Vagina (tissue), 2 donors: Measurements from ENCODE around the gene C1R. TPM values are rescaled to one million over a fixed set of nuclear protein-coding genes. Genes with fewer than 3 reads are reported as not detected.

Experiments used
- DNase-seq, 2 donors: peaks; one replicate each; pipeline ENCODE4 v3.0.0-alpha.2; 2017; ENCODE audit errors: extremely low spot score in 2 of 2
- H3K27ac ChIP-seq: fragments of 200-600 bp; sonication (generic); one replicate; pipeline ENCODE4 v1.5.1; 2019
- H3K27me3 ChIP-seq: fragments of 200-600 bp; sonication (generic); one replicate; pipeline ENCODE4 v1.5.1; 2019
- H3K36me3 ChIP-seq, 2 donors: fragments of 200-600 bp; sonication (generic); one replicate each; pipeline ENCODE4 v1.5.1; 2017 to 2019
- H3K4me1 ChIP-seq: fragments of 200-600 bp; sonication (generic); one replicate; pipeline ENCODE4 v1.5.1; 2019
- H3K4me3 ChIP-seq, 2 donors: fragments of 200-600 bp; sonication (generic); 1 replicate in 1 of 2; 2 replicates in 1 of 2; pipeline ENCODE4 v1.5.1; 2016 to 2019
- H3K9me3 ChIP-seq: fragments of 200-600 bp; sonication (generic); one replicate; pipeline ENCODE4 v1.5.1; 2019
- POLR2A ChIP-seq, 2 donors: fragments of 450-650 bp; IDR thresholded peaks; one replicate each; pipeline ENCODE4 v1.6.1; 2017; ENCODE audit warnings: antibody characterized with exemption in 2 of 2, mild to moderate bottlenecking in 2 of 2, moderate library complexity in 2 of 2
- POLR2AphosphoS5 ChIP-seq, 2 donors: sonication (generic); formaldehyde crosslinking; IDR thresholded peaks; one replicate each; pipeline ENCODE4 v1.9.0; 2017; ENCODE audit warnings: antibody characterized with exemption in 2 of 2, mild to moderate bottlenecking in 2 of 2, low read depth in 1 of 2; ENCODE audit not compliant: insufficient read depth in 1 of 2
- intact Hi-C: fragments of 100-400 bp; cut with DNase I; formaldehyde crosslinking; loops from one replicate; pipeline ENCODE4 v1.15.1; 2023
- total RNA-seq: library from RNA; depleted of rRNA; stranded (reverse); fragments of >200 nt; gene quantifications from one replicate; pipeline ENCODE4 v1.2.3, GENCODE V29; 2016
- TF ChIP-seq, protein P1 (sequence below), 3 experiments: fragments of 450-650 bp in 2 of 3; fragments of 200-600 bp in 1 of 3; sonication (generic) in 1 of 3; IDR thresholded peaks; one replicate each; pipeline ENCODE4 v1.5.1; 2017 to 2019; ENCODE audit warnings: antibody characterized with exemption in 3 of 3, mild to moderate bottlenecking in 2 of 3, moderate library complexity in 2 of 3

Gene C1R
- total RNA-seq, 1 donor from 2014 or later: 830 TPM

DNA sequence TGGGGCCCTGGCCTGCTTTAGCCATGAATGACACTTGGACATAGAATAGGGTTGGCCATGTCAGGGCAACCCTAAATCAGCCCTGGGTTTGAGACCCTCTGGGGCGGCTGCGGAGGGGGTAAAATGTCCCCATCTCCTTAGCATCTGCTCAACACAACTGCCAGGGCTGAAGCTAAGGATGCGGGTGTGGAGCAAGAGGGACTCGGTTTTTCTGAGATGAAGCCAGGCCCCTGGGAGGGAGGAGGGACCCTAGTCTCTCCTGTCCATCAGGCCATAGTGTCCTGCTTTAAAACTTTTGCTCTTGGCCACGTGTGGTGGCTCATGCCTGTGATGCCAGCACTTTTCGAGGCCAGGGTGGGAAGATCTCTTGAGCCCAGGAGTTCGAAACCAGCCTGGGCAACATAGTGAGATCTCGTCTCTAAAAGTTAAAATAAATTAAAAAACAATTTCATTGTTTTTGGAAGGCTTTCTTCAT lies 778 bp upstream of the C1R start:
- no peak overlapping the region for H3K4me3 ChIP-seq
- H3K4me1 ChIP-seq: peaks cover 53% of the 10 kb centered on the region
- no peak for TF ChIP-seq POLR2A (IDR thresholded peaks at IDR 0.05)
- TF ChIP-seq, protein P1, sequence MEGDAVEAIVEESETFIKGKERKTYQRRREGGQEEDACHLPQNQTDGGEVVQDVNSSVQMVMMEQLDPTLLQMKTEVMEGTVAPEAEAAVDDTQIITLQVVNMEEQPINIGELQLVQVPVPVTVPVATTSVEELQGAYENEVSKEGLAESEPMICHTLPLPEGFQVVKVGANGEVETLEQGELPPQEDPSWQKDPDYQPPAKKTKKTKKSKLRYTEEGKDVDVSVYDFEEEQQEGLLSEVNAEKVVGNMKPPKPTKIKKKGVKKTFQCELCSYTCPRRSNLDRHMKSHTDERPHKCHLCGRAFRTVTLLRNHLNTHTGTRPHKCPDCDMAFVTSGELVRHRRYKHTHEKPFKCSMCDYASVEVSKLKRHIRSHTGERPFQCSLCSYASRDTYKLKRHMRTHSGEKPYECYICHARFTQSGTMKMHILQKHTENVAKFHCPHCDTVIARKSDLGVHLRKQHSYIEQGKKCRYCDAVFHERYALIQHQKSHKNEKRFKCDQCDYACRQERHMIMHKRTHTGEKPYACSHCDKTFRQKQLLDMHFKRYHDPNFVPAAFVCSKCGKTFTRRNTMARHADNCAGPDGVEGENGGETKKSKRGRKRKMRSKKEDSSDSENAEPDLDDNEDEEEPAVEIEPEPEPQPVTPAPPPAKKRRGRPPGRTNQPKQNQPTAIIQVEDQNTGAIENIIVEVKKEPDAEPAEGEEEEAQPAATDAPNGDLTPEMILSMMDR (IDR thresholded peaks at IDR 0.05): no peak
- no peak for TF ChIP-seq POLR2AphosphoS5 (IDR thresholded peaks at IDR 0.05; ENCODE audit: insufficient read depth in 1 of 2, low read depth in 1 of 2)
- no peak for DNase-seq
- peaks cover 0 to 15% of the 10 kb centered on the region in 2 donors for H3K36me3 ChIP-seq
- no peaks in the 10 kb centered on the region for H3K9me3 ChIP-seq
- no peaks in the 10 kb centered on the region for H3K27me3 ChIP-seq
- intact Hi-C loops: loop anchor here (1.0 to 5.0 kb wide), 2 partner anchors 33 to 151 kb away; partner anchors contain the start of genes C12orf57, C1S and RNU7-1
- H3K27ac ChIP-seq: peak overlapping the region; percentile 94

DNA sequence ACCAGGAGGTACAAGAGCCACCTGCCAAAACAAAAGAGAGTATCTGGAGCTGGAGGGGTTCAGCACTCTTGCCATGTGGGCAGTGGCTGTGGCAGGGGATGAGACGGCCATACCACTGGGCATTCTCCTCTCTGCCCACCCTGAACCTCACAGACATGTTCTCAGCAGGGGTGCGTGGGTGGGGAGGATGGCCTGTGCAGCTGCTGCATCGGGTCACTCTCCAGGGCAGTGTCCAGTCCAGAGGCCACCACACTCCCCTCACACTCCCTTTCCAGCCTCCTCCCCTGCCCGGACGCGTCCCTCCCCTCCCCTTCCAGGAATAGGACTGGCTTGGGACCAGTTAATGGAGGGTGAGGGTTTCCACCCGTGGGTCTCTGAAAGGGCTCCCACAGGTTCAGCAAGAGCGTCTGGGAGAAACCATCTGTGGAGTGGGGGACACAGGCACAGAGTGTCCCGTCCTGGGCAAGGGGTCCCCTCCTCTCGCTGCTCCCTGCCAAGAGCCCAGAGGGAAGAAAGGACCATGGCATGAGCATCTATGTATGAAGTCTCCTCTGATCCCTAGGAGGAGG lies 501 bp downstream of the C1R start:
- Histone ChIP-seq H3K36me3 (peaks cover 0 to 27% of the 10 kb centered on the region in 2 donors), H3K4me3 (peak overlapping the region; percentile 60 to 68), H3K4me1 (peaks cover 53% of the 10 kb centered on the region), H3K27me3 (no peaks in the 10 kb centered on the region), H3K27ac (peak overlapping the region; percentile 94), H3K9me3 (no peaks in the 10 kb centered on the region)
- intact Hi-C loops: loop anchor here (1.0 to 5.0 kb wide), 2 partner anchors 31 to 149 kb away; partner anchors contain the start of genes C12orf57, C1S and RNU7-1
- TF ChIP-seq POLR2A (IDR thresholded peaks at IDR 0.05) (peak in 1 of 2 donors; percentile 8), POLR2AphosphoS5 (IDR thresholded peaks at IDR 0.05; ENCODE audit: insufficient read depth in 1 of 2, low read depth in 1 of 2) (no peak)
- TF ChIP-seq, protein P1 (IDR thresholded peaks at IDR 0.05): no peak
- DNase-seq: no peak

DNA sequence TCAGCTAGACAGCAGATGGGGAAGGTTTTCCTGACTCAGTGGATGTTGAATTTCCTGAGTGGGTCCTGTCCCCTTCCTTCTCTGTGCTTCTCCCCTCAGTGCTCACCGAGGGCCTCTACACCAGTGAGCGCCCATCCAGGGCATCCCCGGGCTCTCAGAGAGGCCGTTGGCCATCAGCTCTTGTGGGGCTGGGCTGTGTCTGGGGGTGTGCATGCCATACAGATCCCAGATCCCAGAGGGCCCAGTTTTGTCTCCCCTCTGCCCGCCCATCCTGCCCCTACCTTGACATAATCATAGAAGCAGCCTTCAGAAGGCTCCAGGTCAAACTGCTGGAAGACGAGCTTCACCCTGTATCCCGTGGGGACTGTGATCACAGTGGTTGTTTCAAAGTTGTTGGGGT lies 1.1 kb downstream of the C1R start:
- Histone ChIP-seq H3K4me1 (peaks cover 53% of the 10 kb centered on the region), H3K36me3 (peaks cover 0 to 28% of the 10 kb centered on the region in 2 donors), H3K4me3 (peak overlapping the region; percentile 60 to 68), H3K27me3 (no peaks in the 10 kb centered on the region), H3K27ac (peak overlapping the region; percentile 94), H3K9me3 (no peaks in the 10 kb centered on the region)
- TF ChIP-seq POLR2A (IDR thresholded peaks at IDR 0.05) (no peak), POLR2AphosphoS5 (IDR thresholded peaks at IDR 0.05; ENCODE audit: insufficient read depth in 1 of 2, low read depth in 1 of 2) (no peak)
- TF ChIP-seq, protein P1 (IDR thresholded peaks at IDR 0.05): no peak
- no peak for DNase-seq
- intact Hi-C loops: loop anchor here (5.0 kb wide), 1 partner anchor 149 kb away; the partner anchor contains the start of genes C12orf57 and RNU7-1

DNA sequence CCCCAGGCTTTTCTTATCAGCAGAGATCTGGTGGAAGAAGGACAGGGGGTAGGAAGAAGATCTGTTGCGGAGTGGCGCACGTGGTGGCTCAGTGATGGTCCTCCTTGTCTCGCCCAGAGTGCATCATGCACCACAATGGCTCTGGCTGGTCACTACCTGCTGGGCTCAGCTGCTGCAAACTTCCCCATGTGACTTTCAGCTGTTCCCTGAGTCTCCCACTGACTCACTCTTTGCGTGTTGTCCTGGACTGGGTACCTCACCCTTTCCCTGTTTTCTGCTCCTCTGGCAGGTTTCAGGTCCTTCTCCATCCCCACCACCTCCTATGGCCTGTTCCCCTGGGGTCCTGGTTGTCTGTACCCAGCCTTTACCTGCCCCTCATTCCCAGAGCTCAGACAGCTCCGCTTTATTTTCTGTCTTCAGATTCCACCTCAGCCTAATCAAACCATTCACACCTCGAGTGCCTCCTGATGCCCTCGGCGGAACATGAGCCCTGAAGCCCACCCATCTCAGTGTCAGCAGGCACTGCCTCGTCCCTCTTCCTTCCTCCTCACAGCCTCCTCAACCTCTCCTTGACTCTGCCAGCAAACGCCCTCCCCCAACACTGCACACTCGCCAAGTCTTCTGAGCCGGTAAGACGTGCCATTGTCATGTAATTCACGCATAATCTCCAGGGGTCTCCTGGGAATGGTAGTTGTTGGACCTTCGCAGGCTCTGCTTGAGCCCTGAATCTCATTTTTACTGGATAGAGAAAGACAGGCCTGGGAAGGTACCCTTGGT lies 1.8 kb downstream of the C1R start:
- DNase-seq: no peak
- H3K36me3 ChIP-seq: peaks cover 0 to 36% of the 10 kb centered on the region in 2 donors
- intact Hi-C loops: loop anchor here (5.0 kb wide), 1 partner anchor 148 kb away; the partner anchor contains the start of genes C12orf57 and RNU7-1
- TF ChIP-seq, protein P1 (IDR thresholded peaks at IDR 0.05): no peak
- TF ChIP-seq POLR2A (IDR thresholded peaks at IDR 0.05): no peak
- TF ChIP-seq POLR2AphosphoS5 (IDR thresholded peaks at IDR 0.05; ENCODE audit: insufficient read depth in 1 of 2, low read depth in 1 of 2): peak in 1 of 2 donors; percentile 41
- H3K27me3 ChIP-seq: no peaks in the 10 kb centered on the region
- peak overlapping the region; percentile 94 for H3K27ac ChIP-seq
- no peaks in the 10 kb centered on the region for H3K9me3 ChIP-seq
- peaks cover 53% of the 10 kb centered on the region for H3K4me1 ChIP-seq
- H3K4me3 ChIP-seq: peak overlapping the region; percentile 60 to 68
